H1 (cell line): ENCODE data around the gene CFAP54. TPM values are rescaled to one million over a fixed set of nuclear protein-coding genes. Genes with fewer than 3 reads are reported as not detected.

Experiments
- ATF3 ChIP-seq: IDR thresholded peaks from 2 replicates; pipeline ENCODE4 v1.6.1; 2011; ENCODE audit warnings: low read depth, mild to moderate bottlenecking, low read length; ENCODE audit not compliant: insufficient read depth
- CHD7 ChIP-seq: fragments of 300-600 bp; sonication (generic); IDR thresholded peaks from 2 replicates; pipeline ENCODE4 v1.7.1; 2012; ENCODE audit warnings: low read length, moderate library complexity, mild to moderate bottlenecking, inconsistent platforms; ENCODE audit not compliant: insufficient replicate concordance
- FOSL1 ChIP-seq: IDR thresholded peaks from 2 replicates; pipeline ENCODE4 v1.6.1; 2011; ENCODE audit warnings: mild to moderate bottlenecking, low read depth, low read length, moderate library complexity; ENCODE audit not compliant: insufficient read depth
- KDM4A ChIP-seq: IDR thresholded peaks from one replicate; pipeline ENCODE4 v1.7.1; 2012; ENCODE audit warnings: low read depth, mild to moderate bottlenecking, moderate library complexity, low read length, inconsistent platforms; ENCODE audit not compliant: severe bottlenecking
- KDM5A ChIP-seq: fragments of 200-600 bp; IDR thresholded peaks from 2 replicates; pipeline ENCODE4 v1.7.1; 2012; ENCODE audit warnings: mild to moderate bottlenecking, low read length, inconsistent platforms, mixed read lengths
- POLR2A ChIP-seq, 2 experiments: IDR thresholded peaks; 1 replicate in 1 of 2; 2 replicates in 1 of 2; pipeline ENCODE4 v1.6.1; 2011; ENCODE audit warnings: low read depth in 2 of 2, low read length in 2 of 2, mild to moderate bottlenecking in 2 of 2; ENCODE audit errors: control extremely low read depth in 1 of 2
- POLR2AphosphoS5 ChIP-seq: IDR thresholded peaks from 2 replicates; pipeline ENCODE4 v1.6.1; 2011; ENCODE audit warnings: low read depth, low read length
- POU5F1 ChIP-seq: IDR thresholded peaks from 2 replicates; pipeline ENCODE4 v1.6.1; 2011; ENCODE audit warnings: low read depth, mild to moderate bottlenecking, low read length, moderate library complexity
- SAP30 ChIP-seq: fragments of 300-600 bp; sonication (generic); IDR thresholded peaks from 2 replicates; pipeline ENCODE4 v1.7.1; 2012; ENCODE audit warnings: low read length, moderate library complexity, mild to moderate bottlenecking, inconsistent platforms; ENCODE audit not compliant: insufficient read depth, insufficient replicate concordance
- YY1 ChIP-seq: IDR thresholded peaks from 2 replicates; pipeline ENCODE4 v1.6.1; 2011; ENCODE audit warnings: low read depth, mild to moderate bottlenecking, low read length
- polyA plus RNA-seq, 7 experiments: library from polyadenylated mRNA; depleted of rRNA in 3 of 7; stranded (reverse) in 5 of 7; unstranded in 2 of 7; fragments of >200 nt in 5 of 7; fragments of 200-250 nt in 2 of 7; gene quantifications; 1 replicate in 5 of 7; 2 replicates in 1 of 7; 4 replicates in 1 of 7; pipeline versions ENCODE4 v1.2.1 to v1.2.3, GENCODE V29; 2011 to 2013; ENCODE audit warnings: missing spikeins in 2 of 7, mixed read lengths in 2 of 7
- total RNA-seq: library from RNA; stranded (reverse); fragmentation: NEBNext Ultra II Directional; extraction: Animal tissue kit (Norgen Biotek cat#: 25700); gene quantifications from 2 replicates; pipeline ENCODE4 v1.2.1, GENCODE V29; 2021

CFAP54 gene
- total and polyA plus RNA-seq, 2 of the 8 experiments (the other 6 are each of a cell fraction or from before 2014, with no cell fraction given) = 0.17 to 0.33 TPM

- no peak for TF ChIP-seq CHD7
- TF ChIP-seq POU5F1 = no peak
- TF ChIP-seq KDM5A = no peak
- no peak for TF ChIP-seq YY1
- TF ChIP-seq POLR2A (IDR thresholded peaks at IDR 0.05; ENCODE audit: control extremely low read depth in 1 of 2, low read depth in 2 of 2, low read length in 2 of 2) = no peak
- no peak for TF ChIP-seq SAP30
- no peak for TF ChIP-seq POLR2AphosphoS5
- TF ChIP-seq FOSL1 = no peak
- TF ChIP-seq KDM4A = no peak
- no peak for TF ChIP-seq ATF3
Observed at GRCh38 chr12:96486751-96487613, 2.4 kb upstream of the CFAP54 start (continued).
